Nephron (organoid): ENCODE results near the gene GLRA3.
A peak's percentile ranks its signal among the peaks of the same experiment; 100 is the strongest.

Experiments
- H3K27ac Mint-ChIP-seq, 3 experiments: 2 replicates each; pipeline ENCODE4 v1.8.0; 2020; ENCODE audit warnings: mixed read lengths in 3 of 3, mild to moderate bottlenecking in 2 of 3, moderate library complexity in 1 of 3
- H3K27me3 Mint-ChIP-seq: 2 replicates; pipeline ENCODE4 v1.8.0; 2021; ENCODE audit warnings: low read depth, mild to moderate bottlenecking, moderate library complexity, mixed read lengths
- H3K36me3 Mint-ChIP-seq: 2 replicates; pipeline ENCODE4 v1.8.0; 2020; ENCODE audit warnings: low read depth, mixed read lengths
- H3K4me1 Mint-ChIP-seq: 2 replicates; pipeline ENCODE4 v1.8.0; 2020; ENCODE audit warnings: mixed read lengths
- H3K4me3 Mint-ChIP-seq, 3 experiments: 2 replicates each; pipeline ENCODE4 v1.8.0; 2020; ENCODE audit warnings: mild to moderate bottlenecking in 3 of 3, mixed read lengths in 3 of 3, moderate library complexity in 2 of 3
- H3K9me3 Mint-ChIP-seq: 2 replicates; pipeline ENCODE4 v1.8.0; 2020; ENCODE audit warnings: mixed read lengths
- CTCF ChIP-seq, 3 experiments: fragments of 200-600 bp; sonication (generic); IDR thresholded peaks; one replicate each; pipeline ENCODE4 v1.5.0; 2021; ENCODE audit warnings: antibody characterized with exemption in 3 of 3; ENCODE audit not compliant: unreplicated experiment in 3 of 3

The GLRA3 gene

GRCh38 chr4:174629265-174629664 is 199.8 kb downstream of the GLRA3 start:
- H3K4me3 Mint-ChIP-seq, result no peak overlapping the region
- H3K27ac Mint-ChIP-seq, result no peak overlapping the region
- H3K27me3 Mint-ChIP-seq, result no peaks in the 10 kb centered on the region
- TF ChIP-seq CTCF (IDR thresholded peaks at IDR 0.05; ENCODE audit: unreplicated experiment in 3 of 3), result no peak
- no peaks in the 10 kb centered on the region for H3K9me3 Mint-ChIP-seq
- no peaks in the 10 kb centered on the region for H3K4me1 Mint-ChIP-seq
- H3K36me3 Mint-ChIP-seq, result no peaks in the 10 kb centered on the region

GRCh38 chr4:174628191-174628590 is 200.9 kb downstream of the GLRA3 start:
- TF ChIP-seq CTCF (IDR thresholded peaks at IDR 0.05; ENCODE audit: unreplicated experiment in 3 of 3), result no peak
- no peaks in the 10 kb centered on the region for H3K27me3 Mint-ChIP-seq
- H3K27ac Mint-ChIP-seq, result no peak overlapping the region
- H3K4me3 Mint-ChIP-seq, result no peak overlapping the region
- H3K36me3 Mint-ChIP-seq, result no peaks in the 10 kb centered on the region
- H3K4me1 Mint-ChIP-seq, result no peaks in the 10 kb centered on the region
- no peaks in the 10 kb centered on the region for H3K9me3 Mint-ChIP-seq

- no peak overlapping the region for H3K4me3 Mint-ChIP-seq
- no peak for TF ChIP-seq CTCF (IDR thresholded peaks at IDR 0.05; ENCODE audit: unreplicated experiment in 3 of 3)
- H3K4me1 Mint-ChIP-seq, result no peaks in the 10 kb centered on the region
- H3K27me3 Mint-ChIP-seq, result no peaks in the 10 kb centered on the region
- H3K36me3 Mint-ChIP-seq, result no peaks in the 10 kb centered on the region
- H3K27ac Mint-ChIP-seq, result no peak overlapping the region
- no peaks in the 10 kb centered on the region for H3K9me3 Mint-ChIP-seq
Measured at GRCh38 chr4:174627473-174627872, 201.6 kb downstream of the GLRA3 start.

GRCh38 chr4:174626342-174627008 is 202.6 kb downstream of the GLRA3 start:
- Mint-ChIP-seq H3K36me3 (no peaks in the 10 kb centered on the region), H3K9me3 (no peaks in the 10 kb centered on the region), H3K4me3 (no peak overlapping the region), H3K27me3 (no peaks in the 10 kb centered on the region), H3K27ac (peak overlapping the region in 1 of 3 experiments; percentile 29), H3K4me1 (no peaks in the 10 kb centered on the region)
- TF ChIP-seq CTCF (IDR thresholded peaks at IDR 0.05; ENCODE audit: unreplicated experiment in 3 of 3), result no peak

- Mint-ChIP-seq H3K27ac (no peak overlapping the region), H3K27me3 (peaks cover 7% of the 10 kb centered on the region), H3K4me3 (no peak overlapping the region), H3K9me3 (peaks cover 5% of the 10 kb centered on the region), H3K4me1 (no peaks in the 10 kb centered on the region), H3K36me3 (peaks cover 4% of the 10 kb centered on the region)
- TF ChIP-seq CTCF (IDR thresholded peaks at IDR 0.05; ENCODE audit: unreplicated experiment in 3 of 3), result no peak
Measured at GRCh38 chr4:174616661-174617060, 212.4 kb downstream of the GLRA3 start.

GRCh38 chr4:174613979-174614378 is 215.1 kb downstream of the GLRA3 start:
- no peak overlapping the region for H3K4me3 Mint-ChIP-seq
- peaks cover 4% of the 10 kb centered on the region for H3K36me3 Mint-ChIP-seq
- no peak for TF ChIP-seq CTCF (IDR thresholded peaks at IDR 0.05; ENCODE audit: unreplicated experiment in 3 of 3)
- peaks cover 5% of the 10 kb centered on the region for H3K9me3 Mint-ChIP-seq
- H3K27me3 Mint-ChIP-seq, result peaks cover 7% of the 10 kb centered on the region
- H3K4me1 Mint-ChIP-seq, result no peaks in the 10 kb centered on the region
- H3K27ac Mint-ChIP-seq, result no peak overlapping the region
